T-helper 9 cell (primary cell): ENCODE measurements around the gene TRIP10.
"Not testable (repeated sequence)": the region's sequence is repeated elsewhere in the genome, so short reads cannot be mapped to it uniquely, and the experiment has no call there.

Source experiments
- DNase-seq: peaks from one replicate; pipeline ENCODE4 v3.0.0-alpha.2; 2020

Gene TRIP10

GRCh38 chr19:6744381-6745301, 5.2 kb downstream of the TRIP10 start:
- no peak for DNase-seq

- no peak for DNase-seq
Observed at GRCh38 chr19:6745965-6746364, 6.5 kb downstream of the TRIP10 start.

- not testable (repeated sequence) for DNase-seq
Observed at GRCh38 chr19:6748543-6748942, 9.1 kb downstream of the TRIP10 start.

- no peak for DNase-seq
Observed at GRCh38 chr19:6750062-6750461, 10.6 kb downstream of the TRIP10 start.

GRCh38 chr19:6751189-6751588, 11.7 kb downstream of the TRIP10 start:
- no peak for DNase-seq

- no peak for DNase-seq
Observed at GRCh38 chr19:6752256-6753177, 13.0 kb downstream of the TRIP10 start.

GRCh38 chr19:6753178-6754031, 13.9 kb downstream of the TRIP10 start:
- DNase-seq = peak; percentile 58

- no peak for DNase-seq
Observed at GRCh38 chr19:6754136-6754535, 14.7 kb downstream of the TRIP10 start.

- no peak for DNase-seq
Observed at GRCh38 chr19:6754653-6755463, 15.4 kb downstream of the TRIP10 start.

- no peak for DNase-seq
Observed at GRCh38 chr19:6760606-6761005, 21.1 kb downstream of the TRIP10 start.

GRCh38 chr19:6761053-6761676, 21.7 kb downstream of the TRIP10 start:
- DNase-seq = no peak

- not testable (repeated sequence) for DNase-seq
Observed at GRCh38 chr19:6762253-6762797, 22.8 kb downstream of the TRIP10 start.

GRCh38 chr19:6765738-6766356, 26.4 kb downstream of the TRIP10 start:
- no peak for DNase-seq

GRCh38 chr19:6766357-6767080, 27.0 kb downstream of the TRIP10 start:
- no peak for DNase-seq

- no peak for DNase-seq
Observed at GRCh38 chr19:6767081-6767356, 27.5 kb downstream of the TRIP10 start.

GRCh38 chr19:6767357-6768235, 28.1 kb downstream of the TRIP10 start, which contains the start of gene SH2D3A:
Gene SH2D3A (minus strand): TSS chr19:6767435. CDS start chr19:6763748, 3,687 bp downstream.
- DNase-seq = peak; percentile 93

- no peak for DNase-seq
Observed at GRCh38 chr19:6768236-6768785, 28.8 kb downstream of the TRIP10 start.

GRCh38 chr19:6769006-6769619, 29.6 kb downstream of the TRIP10 start:
- DNase-seq = no peak
